ENCODE data around the gene PURB. TPM values are rescaled to one million over a fixed set of nuclear protein-coding genes. Genes with fewer than 3 reads are reported as not detected.
A peak's percentile ranks its signal among the peaks of the same experiment; 100 is the strongest.

The PURB gene
- total and polyA plus RNA-seq, 2 of the 4 experiments (the other 2 are of a cell fraction) = 6.3 to 8.8 TPM

DNA sequence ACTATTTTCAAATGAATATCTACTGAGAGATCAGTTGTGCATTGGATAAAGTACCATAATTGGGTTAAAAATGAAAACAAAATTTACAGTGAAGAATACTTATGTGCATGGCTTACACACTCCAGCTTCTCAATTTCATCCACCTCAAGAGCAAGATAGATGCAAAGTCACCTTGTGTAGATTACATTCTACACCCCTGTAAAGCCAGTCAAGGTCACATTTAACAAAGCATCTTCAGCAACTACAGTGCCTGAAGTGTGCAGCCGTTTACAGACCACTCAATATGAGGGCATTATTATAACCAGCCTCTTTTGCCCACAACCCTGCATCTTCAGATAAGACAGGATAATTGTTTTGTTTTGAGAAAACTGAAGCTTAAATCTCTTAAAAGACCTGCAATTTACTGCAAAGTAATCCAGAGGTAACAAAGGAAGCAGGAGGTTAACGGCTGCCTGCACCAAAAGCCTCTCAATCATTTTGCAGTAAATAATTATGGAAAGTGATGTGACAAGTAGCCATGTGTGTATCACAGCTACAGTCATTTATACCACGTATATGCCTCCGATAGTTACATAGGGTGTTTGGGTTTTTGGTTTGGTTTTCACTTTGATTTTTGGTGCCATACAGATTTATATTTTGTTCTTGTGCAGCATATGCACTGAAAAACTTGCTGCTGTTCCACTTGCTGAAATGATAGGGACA is 4.9 kb downstream of the PURB start:
- CTCF ChIA-PET = interaction anchor here (1.4 kb wide), 1 partner anchor 292 kb away, joined by 4 read pairs; no protein-coding TSS in a partner anchor
- WGBS, 2 experiments (ENCODE audit: extremely low coverage in 2 of 2, insufficient read length in 1 of 2) = no CpG with 5 or more reads among the region's 4 CpGs
- H4K91ac ChIP-seq (ENCODE audit: insufficient read depth, low read depth, low read length) = no peak overlapping the region
- H2AK9ac ChIP-seq (replicated peaks; ENCODE audit: low read depth, low read length, poor library complexity) = no peak overlapping the region
- no peak overlapping the region for H2AFZ ChIP-seq (replicated peaks; ENCODE audit: low read length, poor library complexity)
- peak overlapping the region; percentile 67 for H3K14ac ChIP-seq (replicated peaks; ENCODE audit: low read depth, low read length)
- H3K9me3 ChIP-seq (ENCODE audit: control insufficient read depth, insufficient read depth, low read length) = no peaks in the 10 kb centered on the region
- H3K4me2 ChIP-seq (ENCODE audit: low read depth, low read length) = peak overlapping the region; percentile 93
- BruUV-seq (replicated peaks) = TSS peak; percentile 0
- H4K5ac ChIP-seq (ENCODE audit: low read depth, low read length) = no peak overlapping the region
- H3K18ac ChIP-seq (ENCODE audit: low read depth, low read length) = peak overlapping the region; percentile 49; the same call in 1 of the 2 replicates
- H3K79me1 ChIP-seq (ENCODE audit: low read depth in 1 of 2, low read length in 2 of 2) = peaks cover 2 to 26% of the 10 kb centered on the region in 2 experiments; a peak in 3 of 4 replicates
- no peak for ATAC-seq (ENCODE audit: low read depth)
- peaks cover 12% of the 10 kb centered on the region for H3K36me3 ChIP-seq (ENCODE audit: control insufficient read depth, insufficient read depth, low read length)
- peak overlapping the region; percentile 79; the same call in 1 of the 2 replicates for H3K23ac ChIP-seq (ENCODE audit: low read depth, low read length)
- in situ Hi-C loops (cut with MboI; ENCODE audit: low sequenced_read_pairs) (no loop called here), dilution Hi-C loops (cut with HindIII; ENCODE audit: low sequenced_read_pairs, unreplicated experiment) (no loop called here), intact Hi-C loops (cut with micrococcal nuclease) (loop anchor here (5.0 kb wide), 1 partner anchor 232 kb away; the partner anchor contains the start of gene TBRG4)
- H2BK20ac ChIP-seq (ENCODE audit: low read depth, low read length) = no peak overlapping the region; the same call in 1 of the 2 replicates
- peaks cover 11% of the 10 kb centered on the region for H3K4me1 ChIP-seq (ENCODE audit: control insufficient read depth, insufficient read depth, low read length)
- peak overlapping the region; percentile 40; the same call in 1 of the 2 replicates for H3K9ac ChIP-seq (ENCODE audit: low read depth, low read length)
- H3K4me3 ChIP-seq (ENCODE audit: insufficient read depth, low read depth, low read length) = peak overlapping the region; percentile 61
- H3K27ac ChIP-seq (ENCODE audit: insufficient read depth, low read length) = 0 out of 2 replicates have a peak overlapping the region, but pooled peaks have one; percentile 31
- no peaks in the 10 kb centered on the region for H3K27me3 ChIP-seq (ENCODE audit: control insufficient read depth, insufficient read depth, low read length)
- peak overlapping the region in 1 of 2 experiments; percentile 39; a peak in 2 of 4 replicates for H4K8ac ChIP-seq (ENCODE audit: low read depth in 2 of 2, low read length in 2 of 2)
- H2BK5ac ChIP-seq (ENCODE audit: low read depth, low read length, poor library complexity, severe bottlenecking) = peak overlapping the region; percentile 84
- H2BK120ac ChIP-seq (ENCODE audit: low read depth, low read length) = no peak overlapping the region
- DNase-seq = no peak
- H3K9me1 ChIP-seq (ENCODE audit: insufficient read depth, low read length) = no peaks in the 10 kb centered on the region
- H3K4ac ChIP-seq (ENCODE audit: low read depth, low read length) = peak overlapping the region; percentile 73; the same call in 1 of the 2 replicates
- no peak overlapping the region for H3K56ac ChIP-seq (ENCODE audit: extremely low read depth, insufficient read depth, low read length)
- POLR2A ChIA-PET (ENCODE audit: unreplicated experiment) = interaction anchor here (0.6 kb wide), 1 partner anchor 9 kb away, joined by 7 read pairs; no protein-coding TSS in a partner anchor
- H2AK5ac ChIP-seq (ENCODE audit: low read depth, low read length) = peak overlapping the region; percentile 15; the same call in 1 of the 2 replicates
- peaks cover 37% of the 10 kb centered on the region for H4K20me1 ChIP-seq (ENCODE audit: insufficient read depth, low read length)
- H2BK15ac ChIP-seq (ENCODE audit: low read depth, low read length) = no peak overlapping the region; the same call in 2 of the 3 replicates
- TF ChIP-seq SMC3 (IDR thresholded peaks at IDR 0.05; ENCODE audit: low read depth, low read length) (no peak), CHD1 (IDR thresholded peaks at IDR 0.05; ENCODE audit: low read depth, low read length) (no peak), MAFK (IDR thresholded peaks at IDR 0.05; ENCODE audit: low read depth, low read length) (no peak), POLR2A (IDR thresholded peaks at IDR 0.05; ENCODE audit: low read depth, low read length) (no peak), NFE2L2 (IDR thresholded peaks at IDR 0.05; ENCODE audit: low read depth, low read length) (no peak), RCOR1 (IDR thresholded peaks at IDR 0.05; ENCODE audit: insufficient replicate concordance, low read length) (no peak), RFX5 (IDR thresholded peaks at IDR 0.05; ENCODE audit: low read depth, low read length) (no peak), BHLHE40 (IDR thresholded peaks at IDR 0.05; ENCODE audit: low read depth, low read length) (no peak), RAD21 (IDR thresholded peaks at IDR 0.05; ENCODE audit: low read length) (no peak), CTCF (conservative IDR thresholded peaks at IDR 0.05; ENCODE audit: low read depth, low read length) (no peak), CEBPB (IDR thresholded peaks at IDR 0.05; ENCODE audit: low read depth, low read length) (no peak), FOS (IDR thresholded peaks at IDR 0.05; ENCODE audit: low read depth, low read length) (no peak)
- TF ChIP-seq, protein P1, sequence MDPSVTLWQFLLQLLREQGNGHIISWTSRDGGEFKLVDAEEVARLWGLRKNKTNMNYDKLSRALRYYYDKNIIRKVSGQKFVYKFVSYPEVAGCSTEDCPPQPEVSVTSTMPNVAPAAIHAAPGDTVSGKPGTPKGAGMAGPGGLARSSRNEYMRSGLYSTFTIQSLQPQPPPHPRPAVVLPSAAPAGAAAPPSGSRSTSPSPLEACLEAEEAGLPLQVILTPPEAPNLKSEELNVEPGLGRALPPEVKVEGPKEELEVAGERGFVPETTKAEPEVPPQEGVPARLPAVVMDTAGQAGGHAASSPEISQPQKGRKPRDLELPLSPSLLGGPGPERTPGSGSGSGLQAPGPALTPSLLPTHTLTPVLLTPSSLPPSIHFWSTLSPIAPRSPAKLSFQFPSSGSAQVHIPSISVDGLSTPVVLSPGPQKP (IDR thresholded peaks at IDR 0.05; ENCODE audit: borderline replicate concordance, low read depth, low read length) = no peak
- TF ChIP-seq, protein P2, sequence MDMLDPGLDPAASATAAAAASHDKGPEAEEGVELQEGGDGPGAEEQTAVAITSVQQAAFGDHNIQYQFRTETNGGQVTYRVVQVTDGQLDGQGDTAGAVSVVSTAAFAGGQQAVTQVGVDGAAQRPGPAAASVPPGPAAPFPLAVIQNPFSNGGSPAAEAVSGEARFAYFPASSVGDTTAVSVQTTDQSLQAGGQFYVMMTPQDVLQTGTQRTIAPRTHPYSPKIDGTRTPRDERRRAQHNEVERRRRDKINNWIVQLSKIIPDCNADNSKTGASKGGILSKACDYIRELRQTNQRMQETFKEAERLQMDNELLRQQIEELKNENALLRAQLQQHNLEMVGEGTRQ (IDR thresholded peaks at IDR 0.05; ENCODE audit: low read depth, low read length) = no peak
